ENCODE data around the gene ZNF3. TPM values are rescaled to one million over a fixed set of nuclear protein-coding genes. Genes with fewer than 3 reads are reported as not detected.

The ZNF3 gene
- total and polyA plus RNA-seq, 4 donors: 10.2 to 18.2 (median 12.2) TPM

GRCh38 chr7:100093498-100093897, 12.0 kb upstream of the ZNF3 start (continued):
- TF ChIP-seq ATF3 (IDR thresholded peaks at IDR 0.05): no peak
- no peak for TF ChIP-seq CTCF (IDR thresholded peaks at IDR 0.05; ENCODE audit: low read depth, low read length, missing input control)
- TF ChIP-seq GABPA (IDR thresholded peaks at IDR 0.05 in 1 of 2, conservative IDR thresholded peaks at IDR 0.05 in 1 of 2): no peak
- TF ChIP-seq HNF4A (conservative IDR thresholded peaks at IDR 0.05): no peak
- no peak for TF ChIP-seq FOXA1 (IDR thresholded peaks at IDR 0.05)

- TF ChIP-seq EGR1 (IDR thresholded peaks at IDR 0.05; ENCODE audit: low read depth in 2 of 2) (no peak), SP1 (IDR thresholded peaks at IDR 0.05) (no peak), HNF4A (conservative IDR thresholded peaks at IDR 0.05) (no peak), ZBTB33 (IDR thresholded peaks at IDR 0.05) (no peak), NR2F2 (IDR thresholded peaks at IDR 0.05) (no peak)
- Histone ChIP-seq H3K4me3 (ENCODE audit: low read depth in 1 of 3, low read length in 3 of 3) (no peak overlapping the region), H3K36me3 (ENCODE audit: control insufficient read depth in 4 of 4, insufficient read depth in 3 of 4, low read depth in 1 of 4, low read length in 3 of 4) (peaks cover 29 to 74% (median 52%) of the 10 kb centered on the region in 4 donors), H3K9me3 (ENCODE audit: control insufficient read depth in 4 of 4, low read length in 3 of 4) (no peaks in the 10 kb centered on the region), H3K9ac (ENCODE audit: low read depth in 1 of 2, low read length in 2 of 2) (no peak overlapping the region), H3K4me1 (ENCODE audit: control insufficient read depth in 4 of 4, insufficient read depth in 4 of 4, low read length in 3 of 4) (peaks cover 7 to 21% (median 12%) of the 10 kb centered on the region in 4 donors), H3K27me3 (ENCODE audit: control insufficient read depth in 4 of 4, insufficient read depth in 4 of 4, low read length in 3 of 4) (no peaks in the 10 kb centered on the region), H3K27ac (ENCODE audit: low read depth in 1 of 2, low read length in 2 of 2) (no peak overlapping the region)
- 75% methylated on average over 8 of the region's 8 CpGs for WGBS
- DNase-seq (ENCODE audit: low spot score): no peak
Measured at GRCh38 chr7:100093054-100093453, 11.5 kb upstream of the ZNF3 start.

- no peak overlapping the region for H3K9ac ChIP-seq (ENCODE audit: low read depth in 1 of 2, low read length in 2 of 2)
- TF ChIP-seq JUND (IDR thresholded peaks at IDR 0.05) (no peak), RXRA (IDR thresholded peaks at IDR 0.05) (no peak), FOXA2 (IDR thresholded peaks at IDR 0.05) (no peak), SP1 (IDR thresholded peaks at IDR 0.05) (no peak), REST (IDR thresholded peaks at IDR 0.05) (no peak), RAD21 (IDR thresholded peaks at IDR 0.05) (no peak), YY1 (IDR thresholded peaks at IDR 0.05) (no peak), HNF4G (IDR thresholded peaks at IDR 0.05) (no peak)
- H3K4me3 ChIP-seq (ENCODE audit: low read depth in 1 of 3, low read length in 3 of 3): no peak overlapping the region
- DNase-seq (ENCODE audit: low spot score): no peak
- no peaks in the 10 kb centered on the region for H3K9me3 ChIP-seq (ENCODE audit: control insufficient read depth in 4 of 4, low read length in 3 of 4)
- H3K4me1 ChIP-seq (ENCODE audit: control insufficient read depth in 4 of 4, insufficient read depth in 4 of 4, low read length in 3 of 4): peaks cover 9 to 24% (median 13%) of the 10 kb centered on the region in 4 donors
- H3K36me3 ChIP-seq (ENCODE audit: control insufficient read depth in 4 of 4, insufficient read depth in 3 of 4, low read depth in 1 of 4, low read length in 3 of 4): peaks cover 22 to 63% (median 41%) of the 10 kb centered on the region in 4 donors
- 73% methylated on average over 19 of the region's 19 CpGs for WGBS
- no peaks in the 10 kb centered on the region for H3K27me3 ChIP-seq (ENCODE audit: control insufficient read depth in 4 of 4, insufficient read depth in 4 of 4, low read length in 3 of 4)
- H3K27ac ChIP-seq (ENCODE audit: low read depth in 1 of 2, low read length in 2 of 2): no peak overlapping the region
Measured at GRCh38 chr7:100091411-100092181, 10.1 kb upstream of the ZNF3 start.

All from liver (tissue), 9 donors.